ENCODE results near the gene ORC5.

Gene ORC5

GRCh38 chr7:104136981-104137380, 70.8 kb downstream of the ORC5 start:
- Histone ChIP-seq H3K79me2 (ENCODE audit: insufficient read depth, low read length) (no peaks in the 10 kb centered on the region), H2AFZ (ENCODE audit: low read length) (no peak overlapping the region), H3K4me1 (ENCODE audit: insufficient read depth, low read length, poor library complexity, severe bottlenecking) (no peaks in the 10 kb centered on the region), H3K9me3 (ENCODE audit: insufficient read depth, low read depth, low read length) (no peaks in the 10 kb centered on the region), H3K9ac (ENCODE audit: low read depth, low read length, poor library complexity, severe bottlenecking) (no peak overlapping the region), H3K27me3 (ENCODE audit: insufficient read depth, low read length, poor library complexity, severe bottlenecking) (no peaks in the 10 kb centered on the region), H3K36me3 (ENCODE audit: insufficient read depth, low read length) (peaks cover 35% of the 10 kb centered on the region; the same call in 1 of the 2 replicates), H3K4me3 (ENCODE audit: low read length, poor library complexity, severe bottlenecking) (no peak overlapping the region), H4K20me1 (ENCODE audit: insufficient read depth, low read length, poor library complexity, severe bottlenecking) (no peaks in the 10 kb centered on the region), H3F3A (ENCODE audit: low read depth) (no peaks in the 10 kb centered on the region), H3K4me2 (ENCODE audit: low read depth, low read length, poor library complexity, severe bottlenecking) (no peak overlapping the region), H3K9me2 (replicated peaks; ENCODE audit: low read depth, low read length) (no peaks in the 10 kb centered on the region)
- TF ChIP-seq CTCF (conservative IDR thresholded peaks at IDR 0.05; ENCODE audit: low read length) = no peak
- no peak for TF ChIP-seq EZH2phosphoT487 (IDR thresholded peaks at IDR 0.05; ENCODE audit: borderline replicate concordance)

- peaks cover 35% of the 10 kb centered on the region; the same call in 1 of the 2 replicates for H3K36me3 ChIP-seq (ENCODE audit: insufficient read depth, low read length)
These were observed 71.3 kb downstream of the ORC5 start for GRCh38 chr7:104136561-104136960.

GRCh38 chr7:104135760-104136558, 71.9 kb downstream of the ORC5 start:
- Histone ChIP-seq H3K9me3 (ENCODE audit: insufficient read depth, low read depth, low read length) (no peaks in the 10 kb centered on the region), H3K4me3 (ENCODE audit: low read length, poor library complexity, severe bottlenecking) (no peak overlapping the region), H3K79me2 (ENCODE audit: insufficient read depth, low read length) (no peaks in the 10 kb centered on the region), H3K4me1 (ENCODE audit: insufficient read depth, low read length, poor library complexity, severe bottlenecking) (no peaks in the 10 kb centered on the region), H2AFZ (ENCODE audit: low read length) (no peak overlapping the region), H3K9ac (ENCODE audit: low read depth, low read length, poor library complexity, severe bottlenecking) (no peak overlapping the region), H3K36me3 (ENCODE audit: insufficient read depth, low read length) (peaks cover 34% of the 10 kb centered on the region; the same call in 1 of the 2 replicates), H3K9me2 (replicated peaks; ENCODE audit: low read depth, low read length) (no peaks in the 10 kb centered on the region), H3F3A (ENCODE audit: low read depth) (no peaks in the 10 kb centered on the region), H3K27me3 (ENCODE audit: insufficient read depth, low read length, poor library complexity, severe bottlenecking) (no peaks in the 10 kb centered on the region), H4K20me1 (ENCODE audit: insufficient read depth, low read length, poor library complexity, severe bottlenecking) (no peaks in the 10 kb centered on the region), H3K4me2 (ENCODE audit: low read depth, low read length, poor library complexity, severe bottlenecking) (no peak overlapping the region)
- TF ChIP-seq CTCF (conservative IDR thresholded peaks at IDR 0.05; ENCODE audit: low read length) (no peak), EZH2phosphoT487 (IDR thresholded peaks at IDR 0.05; ENCODE audit: borderline replicate concordance) (no peak)

More at GRCh38 chr7:104136561-104136960, 71.3 kb downstream of the ORC5 start:
- H3K4me1 ChIP-seq (ENCODE audit: insufficient read depth, low read length, poor library complexity, severe bottlenecking) = no peaks in the 10 kb centered on the region
- H3K4me2 ChIP-seq (ENCODE audit: low read depth, low read length, poor library complexity, severe bottlenecking) = no peak overlapping the region
- no peaks in the 10 kb centered on the region for H3K9me3 ChIP-seq (ENCODE audit: insufficient read depth, low read depth, low read length)
- H3K79me2 ChIP-seq (ENCODE audit: insufficient read depth, low read length) = no peaks in the 10 kb centered on the region
- H3K4me3 ChIP-seq (ENCODE audit: low read length, poor library complexity, severe bottlenecking) = no peak overlapping the region
- TF ChIP-seq CTCF (conservative IDR thresholded peaks at IDR 0.05; ENCODE audit: low read length) (no peak), EZH2phosphoT487 (IDR thresholded peaks at IDR 0.05; ENCODE audit: borderline replicate concordance) (no peak)
- no peak overlapping the region for H3K9ac ChIP-seq (ENCODE audit: low read depth, low read length, poor library complexity, severe bottlenecking)
- no peaks in the 10 kb centered on the region for H4K20me1 ChIP-seq (ENCODE audit: insufficient read depth, low read length, poor library complexity, severe bottlenecking)
- H3K9me2 ChIP-seq (replicated peaks; ENCODE audit: low read depth, low read length) = no peaks in the 10 kb centered on the region
- no peaks in the 10 kb centered on the region for H3K27me3 ChIP-seq (ENCODE audit: insufficient read depth, low read length, poor library complexity, severe bottlenecking)
- no peak overlapping the region for H2AFZ ChIP-seq (ENCODE audit: low read length)
- H3F3A ChIP-seq (ENCODE audit: low read depth) = no peaks in the 10 kb centered on the region
